HCT116 (cell line): Measurements from ENCODE around the gene SBF2. TPM values are rescaled to one million over a fixed set of nuclear protein-coding genes. Genes with fewer than 3 reads are reported as not detected.

Experiments
- ATAC-seq: fragments of 200-7000 bp; cut with Tn5 transposase; 2 replicates; pipeline ENCODE4 v1.9.1; 2020; ENCODE audit warnings: mild to moderate bottlenecking, moderate library complexity
- BruUV-seq: library from RNA; stranded (reverse); fragments of 400-500 nt; replicated peaks from 2 replicates; lab custom pipeline; 2021; lab: Mats Ljungman, UMichigan
- CTCF ChIA-PET: fragments of 300-600 bp; sonication (Branson Sonifier 250); formaldehyde crosslinking; loops from one replicate; lab custom pipeline; 2021; ENCODE audit warnings: antibody characterized with exemption; lab: Charles Lee
- POLR2A ChIA-PET: fragments of 300-600, 350-600 bp; sonication (Branson Sonifier 250); formaldehyde crosslinking; loops from one replicate; lab custom pipeline; 2021; ENCODE audit warnings: antibody characterized with exemption; lab: Charles Lee
- RAD21 ChIA-PET, 2 experiments: fragments of 300-600 bp; sonication (Branson Sonifier 250); formaldehyde crosslinking; loops; one replicate each; lab custom pipeline; 2023; ENCODE audit warnings: low total read pairs in 2 of 2; ENCODE audit not compliant: uncharacterized antibody in 2 of 2, unreplicated experiment in 2 of 2, low non-redundant PET in 1 of 2; lab: Charles Lee
- DNase-seq: peaks from one replicate; pipeline ENCODE4 v3.0.0-alpha.2; 2010; ENCODE audit warnings: low read depth, low spot score
- H2AFZ ChIP-seq: fragments of 200-600 bp; shearing (Covaris generic), sonication (generic); 2 replicates; pipeline ENCODE4 v1.6.1; 2017; ENCODE audit warnings: low read depth, mixed run types, mixed read lengths, antibody characterized with exemption, low read length; ENCODE audit not compliant: poor library complexity, severe bottlenecking
- H3K27ac ChIP-seq: 2 replicates; pipeline ENCODE4 v1.5.1; 2012; ENCODE audit warnings: low read depth, low read length
- H3K27me3 ChIP-seq: fragments of 200-600 bp; sonication (generic); 2 replicates; pipeline ENCODE4 v1.6.1; 2016; ENCODE audit warnings: mixed run types, low read length, mixed read lengths; ENCODE audit not compliant: insufficient read depth
- H3K36me3 ChIP-seq, 2 experiments: fragments of 200-500 bp in 1 of 2; fragments of 200-600 bp in 1 of 2; sonication (Bioruptor generic) in 1 of 2; sonication (generic) in 1 of 2; 2 replicates each; pipeline versions ENCODE4 v1.5.1 to v1.6.1; 2014 to 2016; ENCODE audit warnings: low read length in 2 of 2, inconsistent platforms in 1 of 2, mixed read lengths in 1 of 2, mixed run types in 1 of 2; ENCODE audit not compliant: insufficient read depth in 2 of 2, control insufficient read depth in 1 of 2
- H3K4me1 ChIP-seq, 2 experiments: fragments of 200-600 bp in 1 of 2; sonication (generic) in 1 of 2; 2 replicates each; pipeline versions ENCODE4 v1.5.1 to v1.6.1; 2012 to 2017; ENCODE audit warnings: low read length in 2 of 2, inconsistent platforms in 1 of 2, mild to moderate bottlenecking in 1 of 2, mixed read lengths in 1 of 2, mixed run types in 1 of 2, moderate library complexity in 1 of 2; ENCODE audit not compliant: insufficient read depth in 2 of 2, control insufficient read depth in 1 of 2
- H3K4me2 ChIP-seq: fragments of 200-600 bp; sonication (generic); 2 replicates; pipeline ENCODE4 v1.6.1; 2017; ENCODE audit warnings: mixed run types, low read length, mixed read lengths
- H3K4me3 ChIP-seq, 2 experiments: fragments of 200-600 bp in 1 of 2; sonication (generic) in 1 of 2; replicated peaks in 1 of 2; 2 replicates each; pipeline ENCODE4 v1.5.1; 2011 to 2016; ENCODE audit warnings: low read length in 2 of 2, control low read depth in 1 of 2, low read depth in 1 of 2, mild to moderate bottlenecking in 1 of 2, mixed read lengths in 1 of 2, mixed run types in 1 of 2
- H3K79me2 ChIP-seq: fragments of 200-600 bp; sonication (generic); 2 replicates; pipeline ENCODE4 v1.6.1; 2017; ENCODE audit warnings: mild to moderate bottlenecking, mixed run types, low read length, moderate library complexity, mixed read lengths; ENCODE audit not compliant: insufficient read depth
- H3K9ac ChIP-seq: fragments of 200-600 bp; sonication (generic); 2 replicates; pipeline ENCODE4 v1.6.1; 2016; ENCODE audit warnings: low read length, mixed read lengths
- H3K9me2 ChIP-seq: fragments of 200-600 bp; sonication (generic), shearing (Covaris generic); 2 replicates; pipeline ENCODE4 v1.6.1; 2017; ENCODE audit warnings: mixed run types, mild to moderate bottlenecking, moderate library complexity; ENCODE audit not compliant: insufficient read depth
- H3K9me3 ChIP-seq, 2 experiments: fragments of 200-500 bp in 1 of 2; fragments of 200-600 bp in 1 of 2; sonication (Bioruptor generic) in 1 of 2; sonication (generic) in 1 of 2; 2 replicates each; pipeline ENCODE4 v1.6.1; 2014 to 2017; ENCODE audit warnings: low read length in 2 of 2, mixed read lengths in 2 of 2, inconsistent platforms in 1 of 2, low read depth in 1 of 2, mild to moderate bottlenecking in 1 of 2, mixed run types in 1 of 2, moderate library complexity in 1 of 2; ENCODE audit not compliant: control insufficient read depth in 1 of 2, insufficient read depth in 1 of 2
- H4K20me1 ChIP-seq: fragments of 200-600 bp; sonication (generic), shearing (Covaris generic); 2 replicates; pipeline ENCODE4 v1.6.1; 2017; ENCODE audit warnings: mixed run types, mild to moderate bottlenecking, moderate library complexity; ENCODE audit not compliant: insufficient read depth
- ATF3 ChIP-seq: IDR thresholded peaks from 2 replicates; pipeline ENCODE4 v1.6.1; 2012
- CBX3 ChIP-seq: IDR thresholded peaks from 2 replicates; pipeline ENCODE4 v1.6.1; 2012; ENCODE audit warnings: low read depth
- CEBPB ChIP-seq: IDR thresholded peaks from 2 replicates; pipeline ENCODE4 v1.6.1; 2012; ENCODE audit warnings: low read depth
- CTCF ChIP-seq, 3 experiments: fragments of 200-600 bp in 1 of 3; sonication (generic) in 1 of 3; IDR thresholded peaks in 2 of 3; conservative IDR thresholded peaks in 1 of 3; 2 replicates each; pipeline ENCODE4 v1.5.1; 2012 to 2017; ENCODE audit warnings: low read depth in 2 of 3, low read length in 2 of 3, antibody characterized with exemption in 1 of 3, borderline replicate concordance in 1 of 3, control low read depth in 1 of 3, mild to moderate bottlenecking in 1 of 3, mixed read lengths in 1 of 3, mixed run types in 1 of 3, moderate library complexity in 1 of 3; ENCODE audit not compliant: insufficient read depth in 1 of 3
- EGR1 ChIP-seq: IDR thresholded peaks from 2 replicates; pipeline ENCODE4 v1.6.1; 2012; ENCODE audit warnings: low read depth
- ELF1 ChIP-seq: IDR thresholded peaks from 2 replicates; pipeline ENCODE4 v1.6.1; 2012; ENCODE audit warnings: low read depth, borderline replicate concordance
- EZH2phosphoT487 ChIP-seq: fragments of 200-600 bp; IDR thresholded peaks from 2 replicates; pipeline ENCODE4 v1.6.1; 2018; ENCODE audit warnings: antibody characterized with exemption, borderline replicate concordance
- FOSL1 ChIP-seq: IDR thresholded peaks from 2 replicates; pipeline ENCODE4 v1.6.1; 2012; ENCODE audit warnings: low read depth
- JUND ChIP-seq: IDR thresholded peaks from 2 replicates; pipeline ENCODE4 v1.6.1; 2012
- MAX ChIP-seq: IDR thresholded peaks from 2 replicates; pipeline ENCODE4 v1.6.1; 2012
- POLR2A ChIP-seq: IDR thresholded peaks from 2 replicates; pipeline ENCODE4 v1.7.0; 2011; ENCODE audit warnings: borderline replicate concordance; ENCODE audit not compliant: insufficient read depth, insufficient read length; ENCODE audit errors: extremely low read depth
- POLR2AphosphoS5 ChIP-seq: IDR thresholded peaks from 2 replicates; pipeline ENCODE4 v1.6.1; 2011; ENCODE audit warnings: mild to moderate bottlenecking, low read depth, low read length, moderate library complexity
- RAD21 ChIP-seq: IDR thresholded peaks from 2 replicates; pipeline ENCODE4 v1.6.1; 2012; ENCODE audit warnings: low read depth, mild to moderate bottlenecking
- REST ChIP-seq: IDR thresholded peaks from 2 replicates; pipeline ENCODE4 v1.6.1; 2012; ENCODE audit warnings: low read depth
- SIN3A ChIP-seq: IDR thresholded peaks from 2 replicates; pipeline ENCODE4 v1.6.1; 2012; ENCODE audit warnings: low read depth
- SP1 ChIP-seq: IDR thresholded peaks from 2 replicates; pipeline ENCODE4 v1.6.1; 2012; ENCODE audit warnings: low read depth
- SRF ChIP-seq: IDR thresholded peaks from 2 replicates; pipeline ENCODE4 v1.6.1; 2012; ENCODE audit warnings: low read depth
- ZBTB33 ChIP-seq: IDR thresholded peaks from 2 replicates; pipeline ENCODE4 v1.6.1; 2011; ENCODE audit warnings: mild to moderate bottlenecking, low read length, moderate library complexity; ENCODE audit not compliant: insufficient replicate concordance; ENCODE audit errors: extremely low read depth
- ZFX ChIP-seq: fragments of 450-650 bp; IDR thresholded peaks from 2 replicates; pipeline ENCODE4 v1.6.1; 2017
- intact Hi-C: fragments of 100-400 bp; cut with micrococcal nuclease; formaldehyde crosslinking; loops from 2 replicates; pipeline ENCODE4 v1.10.0; 2022
- total RNA-seq: library from RNA; stranded (reverse); gene quantifications from one replicate; pipeline ENCODE4 v1.2.1, GENCODE V29; 2021; ENCODE audit not compliant: unreplicated experiment

The SBF2 gene
- total RNA-seq, 1 experiment from 2014 or later: 35.0 TPM

GRCh38 chr11:9901943-9902342 lies 392.1 kb downstream of the SBF2 start:
- no peaks in the 10 kb centered on the region for H3K9me3 ChIP-seq
- intact Hi-C loops: no loop called here
- H4K20me1 ChIP-seq: no peaks in the 10 kb centered on the region
- no peaks in the 10 kb centered on the region for H3K9me2 ChIP-seq
- H3K9ac ChIP-seq: no peak overlapping the region
- H3K36me3 ChIP-seq: no peaks in the 10 kb centered on the region
- no peak overlapping the region for H2AFZ ChIP-seq
- ChIA-PET POLR2A (no interaction called here), RAD21 (no interaction called here), CTCF (no interaction called here)
- H3K27me3 ChIP-seq: no peaks in the 10 kb centered on the region
- no peaks in the 10 kb centered on the region for H3K79me2 ChIP-seq
- TF ChIP-seq JUND (no peak), POLR2A (no peak), FOSL1 (no peak), REST (no peak), SRF (no peak), EGR1 (no peak), MAX (no peak), RAD21 (no peak), ELF1 (no peak), ZBTB33 (no peak), SIN3A (no peak), CEBPB (no peak), CBX3 (no peak), ZFX (no peak), POLR2AphosphoS5 (no peak), CTCF (IDR thresholded peaks at IDR 0.05 in 2 of 3, conservative IDR thresholded peaks at IDR 0.05 in 1 of 3; ENCODE audit: borderline replicate concordance in 1 of 3, insufficient read depth in 1 of 3, low read depth in 2 of 3, low read length in 2 of 3) (no peak), EZH2phosphoT487 (no peak), SP1 (no peak), ATF3 (no peak)
- no TSS peak for BruUV-seq
- H3K4me2 ChIP-seq: no peak overlapping the region
- no peak for DNase-seq
- H3K27ac ChIP-seq: no peak overlapping the region
- no peak overlapping the region for H3K4me3 ChIP-seq
- ATAC-seq: no peak
- peaks cover 35 to 68% of the 10 kb centered on the region in 2 experiments for H3K4me1 ChIP-seq
